K562 (cell line): Measurements from ENCODE around the gene CPVL. TPM values are rescaled to one million over a fixed set of nuclear protein-coding genes. Genes with fewer than 3 reads are reported as not detected.

Experiments used
- ATAC-seq: fragments of 200-7000 bp; cut with Tn5 transposase; 3 replicates; pipeline ENCODE4 v1.9.1; 2020; ENCODE audit warnings: moderate library complexity
- BruUV-seq: library from RNA; stranded (reverse); fragments of 400-500 nt; replicated peaks from 2 replicates; lab custom pipeline; 2021; lab: Mats Ljungman, UMichigan
- CTCF ChIA-PET: fragments of 300-600 bp; formaldehyde crosslinking; extraction: SDS; loops from one replicate; lab custom pipeline; 2021; ENCODE audit warnings: low intra/inter-chr PET ratio; lab: Yijun Ruan, JAX
- POLR2A ChIA-PET: fragments of 300-600, 350-650 bp; sonication (Branson Sonifier 250); formaldehyde crosslinking; extraction: SDS; loops from one replicate; lab custom pipeline; 2021; ENCODE audit warnings: antibody characterized with exemption, inconsistent platforms; lab: Yijun Ruan, JAX
- DNase-seq, 4 experiments: peaks; one replicate each; pipeline versions ENCODE4 v3.0.0 to v3.0.0-alpha.2; 2011 to 2018; ENCODE audit warnings: low spot score in 3 of 4, mixed read lengths in 3 of 4; ENCODE audit errors: extremely low read depth in 1 of 4
- FAIRE-seq: peaks from 2 replicates; lab custom pipeline; 2011; peaks lifted over from hg19 to GRCh38; lab: Jason Lieb, UNC
- H2AFZ ChIP-seq: 2 replicates; pipeline ENCODE4 v1.6.0; 2011; ENCODE audit warnings: low read depth, low read length, control low read depth, inconsistent platforms
- H3K27ac ChIP-seq: fragments of 200-600 bp; 3 replicates; pipeline ENCODE4 v1.8.0; 2011; ENCODE audit warnings: low read depth, mild to moderate bottlenecking, control low read depth, inconsistent platforms, low read length, moderate library complexity, mixed read lengths; ENCODE audit errors: extremely low read depth
- H3K27me3 ChIP-seq, 2 experiments: fragments of 300-600 bp in 1 of 2; 2 replicates in 1 of 2; 3 replicates in 1 of 2; pipeline versions ENCODE4 v1.6.0 to v1.8.0; 2011; ENCODE audit warnings: inconsistent platforms in 2 of 2, low read length in 2 of 2, mild to moderate bottlenecking in 1 of 2, mixed read lengths in 1 of 2, moderate library complexity in 1 of 2; ENCODE audit not compliant: control insufficient read depth in 2 of 2, insufficient read depth in 2 of 2
- H3K36me3 ChIP-seq: fragments of 300-600 bp; 3 replicates; pipeline ENCODE4 v1.8.0; 2011; ENCODE audit warnings: mild to moderate bottlenecking, low read length, inconsistent platforms; ENCODE audit not compliant: control insufficient read depth, insufficient read depth
- H3K4me1 ChIP-seq, 2 experiments: fragments of 200-600 bp in 1 of 2; replicated peaks in 1 of 2; 2 replicates in 1 of 2; 3 replicates in 1 of 2; pipeline versions ENCODE4 v1.5.1 to v1.8.0; 2011; ENCODE audit warnings: inconsistent platforms in 2 of 2, low read length in 2 of 2, mild to moderate bottlenecking in 1 of 2, mixed read lengths in 1 of 2, moderate library complexity in 1 of 2; ENCODE audit not compliant: control insufficient read depth in 2 of 2, insufficient read depth in 2 of 2
- H3K4me2 ChIP-seq: 2 replicates; pipeline ENCODE4 v1.6.1; 2011; ENCODE audit warnings: low read length, control low read depth, inconsistent platforms, mixed read lengths; ENCODE audit not compliant: insufficient read depth
- H3K4me3 ChIP-seq: fragments of 200-600 bp; sonication (generic), shearing (Covaris generic); 2 replicates; pipeline ENCODE4 v1.5.1; 2016; ENCODE audit warnings: control low read depth, inconsistent platforms
- H3K79me2 ChIP-seq: fragments of 200-600 bp; 3 replicates; pipeline ENCODE4 v1.8.0; 2011; ENCODE audit warnings: low read length, inconsistent platforms; ENCODE audit not compliant: control insufficient read depth, insufficient read depth
- H3K9ac ChIP-seq, 2 experiments: 2 replicates each; pipeline versions ENCODE4 v1.6.0 to v1.6.1; 2011; ENCODE audit warnings: low read depth in 2 of 2, low read length in 2 of 2, control low read depth in 1 of 2, inconsistent platforms in 1 of 2, mild to moderate bottlenecking in 1 of 2, mixed read lengths in 1 of 2; ENCODE audit not compliant: insufficient read depth in 1 of 2
- H3K9me1 ChIP-seq: one replicate; pipeline ENCODE4 v1.6.0; 2011; ENCODE audit warnings: inconsistent platforms, mild to moderate bottlenecking, low read length, moderate library complexity; ENCODE audit not compliant: control insufficient read depth, insufficient read depth
- H3K9me3 ChIP-seq: replicated peaks from 2 replicates; pipeline ENCODE4 v1.5.1; 2011; ENCODE audit warnings: low read depth, low read length, inconsistent platforms; ENCODE audit not compliant: control insufficient read depth, insufficient read depth
- H4K20me1 ChIP-seq: replicated peaks from 2 replicates; pipeline ENCODE4 v1.6.1; 2011; ENCODE audit warnings: low read length, inconsistent platforms, mixed read lengths; ENCODE audit not compliant: control insufficient read depth, insufficient read depth
- CBFA2T3 ChIP-seq: fragments of 450-650 bp; IDR thresholded peaks from 2 replicates; pipeline ENCODE4 v1.6.1; 2017
- KAT8 ChIP-seq: fragments of 450-650 bp; IDR thresholded peaks from 2 replicates; pipeline ENCODE4 v1.6.1; 2016; ENCODE audit warnings: low read depth, mild to moderate bottlenecking
- RHOXF2B ChIP-seq: fragments of 250-450 bp; sonication (Bioruptor Pico); conservative IDR thresholded peaks from 2 replicates; pipeline ENCODE4 v1.5.1; 2021
- ZNF174 ChIP-seq: fragments of 250-450 bp; sonication (Bioruptor Pico); IDR thresholded peaks from 2 replicates; pipeline ENCODE4 v1.4.0; 2020; ENCODE audit warnings: mild to moderate bottlenecking
- WGBS: fragments of 100-300 bp; shearing (Covaris generic); methylation state at CpG from one replicate; pipeline ENCODE4 v1.1.6; 2016; ENCODE audit warnings: low coverage, mixed read lengths; ENCODE audit not compliant: insufficient coverage; ENCODE audit errors: missing lambda C conversion rate; 5-methylcytosine and 5-hydroxymethylcytosine counted together
- in situ Hi-C: fragments of 300-500 bp; cut with MboI; formaldehyde crosslinking; loops from 4 replicates; pipeline ENCODE4 v1.15.0; 2018; ENCODE audit warnings: inconsistent platforms, mixed read lengths
- intact Hi-C: fragments of 100-400 bp; cut with micrococcal nuclease; formaldehyde crosslinking; loops from 2 replicates; pipeline ENCODE4 v1.14.2; 2022
- polyA plus RNA-seq, 8 experiments: library from polyadenylated mRNA; depleted of rRNA in 4 of 8; stranded (reverse) in 5 of 8; unstranded in 3 of 8; fragments of >200 nt; fragmentation: Nextera tagmentation in 2 of 8; fragmentation: Illumina TruSeq in 1 of 8; extraction: Ambion mirVana in 2 of 8; extraction: Trizol in 1 of 8; gene quantifications; 2 replicates each; pipeline versions ENCODE4 v1.2.1 to v1.2.3, GENCODE V29; 2011 to 2014; ENCODE audit warnings: inconsistent platforms in 1 of 8, missing spikeins in 1 of 8
- total RNA-seq, 7 experiments: library from RNA; depleted of rRNA in 6 of 7; stranded (reverse); fragments of >200 nt in 6 of 7; fragmentation: Illumina TruSeq in 2 of 7; extraction: Trizol in 2 of 7; gene quantifications; 2 replicates each; pipeline versions ENCODE4 v1.2.1 to v1.2.3, GENCODE V29; 2011 to 2021; ENCODE audit warnings: low replicate concordance in 1 of 7
- TF ChIP-seq, protein P1 (sequence below): fragments of 250-450 bp; sonication (Bioruptor Pico); IDR thresholded peaks from 2 replicates; pipeline ENCODE4 v1.4.0; 2020; ENCODE audit warnings: mild to moderate bottlenecking
- TF ChIP-seq, protein P2 (sequence below): sonication (generic); formaldehyde crosslinking; IDR thresholded peaks from 2 replicates; pipeline ENCODE4 v1.8.0; 2022; ENCODE audit warnings: mild to moderate bottlenecking, missing genetic modification reagents
- TF ChIP-seq, protein P3 (sequence below): fragments of 450-650 bp; formaldehyde crosslinking; IDR thresholded peaks from 2 replicates; pipeline ENCODE4 v1.4.0; 2020; ENCODE audit warnings: mild to moderate bottlenecking

CPVL gene
- total and polyA plus RNA-seq, 9 of the 15 experiments (the other 6 are each of a cell fraction or from before 2014, with no cell fraction given): 0.89 to 2.4 (median 1.5) TPM

DNA sequence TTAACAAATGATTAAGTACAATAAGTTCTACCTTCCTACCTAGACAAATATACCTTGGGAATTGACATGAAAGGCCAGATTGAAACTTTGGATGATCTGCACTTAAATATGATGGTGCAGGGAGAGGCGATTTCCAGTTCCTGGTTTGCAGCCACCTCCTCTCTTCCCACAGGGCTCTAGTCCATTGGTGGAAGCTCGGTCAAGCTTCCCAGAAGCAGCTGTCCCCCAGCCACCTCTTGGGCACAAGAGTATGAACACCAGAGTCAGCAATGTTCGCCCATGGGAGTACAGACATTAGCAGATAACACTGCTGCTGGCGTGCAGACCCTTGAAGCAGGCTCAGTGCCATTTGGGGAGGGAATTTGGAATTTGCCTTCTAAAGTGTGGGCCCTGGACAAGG, 1.5 kb upstream of the CPVL start:
- TF ChIP-seq RHOXF2B (CRISPR knock-in tag): no peak
- TF ChIP-seq ZNF174: no peak
- no peak for TF ChIP-seq CBFA2T3
- TF ChIP-seq, protein P1, sequence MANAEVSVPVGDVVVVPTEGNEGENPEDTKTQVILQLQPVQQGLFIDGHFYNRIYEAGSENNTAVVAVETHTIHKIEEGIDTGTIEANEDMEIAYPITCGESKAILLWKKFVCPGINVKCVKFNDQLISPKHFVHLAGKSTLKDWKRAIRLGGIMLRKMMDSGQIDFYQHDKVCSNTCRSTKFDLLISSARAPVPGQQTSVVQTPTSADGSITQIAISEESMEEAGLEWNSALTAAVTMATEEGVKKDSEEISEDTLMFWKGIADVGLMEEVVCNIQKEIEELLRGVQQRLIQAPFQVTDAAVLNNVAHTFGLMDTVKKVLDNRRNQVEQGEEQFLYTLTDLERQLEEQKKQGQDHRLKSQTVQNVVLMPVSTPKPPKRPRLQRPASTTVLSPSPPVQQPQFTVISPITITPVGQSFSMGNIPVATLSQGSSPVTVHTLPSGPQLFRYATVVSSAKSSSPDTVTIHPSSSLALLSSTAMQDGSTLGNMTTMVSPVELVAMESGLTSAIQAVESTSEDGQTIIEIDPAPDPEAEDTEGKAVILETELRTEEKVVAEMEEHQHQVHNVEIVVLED (CRISPR knock-in tag): no peak
- TF ChIP-seq, protein P2, sequence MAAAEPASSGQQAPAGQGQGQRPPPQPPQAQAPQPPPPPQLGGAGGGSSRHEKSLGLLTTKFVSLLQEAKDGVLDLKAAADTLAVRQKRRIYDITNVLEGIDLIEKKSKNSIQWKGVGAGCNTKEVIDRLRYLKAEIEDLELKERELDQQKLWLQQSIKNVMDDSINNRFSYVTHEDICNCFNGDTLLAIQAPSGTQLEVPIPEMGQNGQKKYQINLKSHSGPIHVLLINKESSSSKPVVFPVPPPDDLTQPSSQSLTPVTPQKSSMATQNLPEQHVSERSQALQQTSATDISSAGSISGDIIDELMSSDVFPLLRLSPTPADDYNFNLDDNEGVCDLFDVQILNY (CRISPR knock-in tag): no peak
- TF ChIP-seq, protein P3, sequence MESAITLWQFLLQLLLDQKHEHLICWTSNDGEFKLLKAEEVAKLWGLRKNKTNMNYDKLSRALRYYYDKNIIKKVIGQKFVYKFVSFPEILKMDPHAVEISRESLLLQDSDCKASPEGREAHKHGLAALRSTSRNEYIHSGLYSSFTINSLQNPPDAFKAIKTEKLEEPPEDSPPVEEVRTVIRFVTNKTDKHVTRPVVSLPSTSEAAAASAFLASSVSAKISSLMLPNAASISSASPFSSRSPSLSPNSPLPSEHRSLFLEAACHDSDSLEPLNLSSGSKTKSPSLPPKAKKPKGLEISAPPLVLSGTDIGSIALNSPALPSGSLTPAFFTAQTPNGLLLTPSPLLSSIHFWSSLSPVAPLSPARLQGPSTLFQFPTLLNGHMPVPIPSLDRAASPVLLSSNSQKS: no peak
- no peak for TF ChIP-seq KAT8
- Histone ChIP-seq H3K4me1 (peaks cover 0 to 4% of the 10 kb centered on the region in 2 experiments; a peak in 2 of 5 replicates), H3K36me3 (no peaks in the 10 kb centered on the region), H2AFZ (no peak overlapping the region), H3K9ac (no peak overlapping the region), H3K9me3 (no peaks in the 10 kb centered on the region), H3K79me2 (no peaks in the 10 kb centered on the region), H3K4me3 (no peak overlapping the region), H4K20me1 (no peaks in the 10 kb centered on the region; the same call in 1 of the 2 replicates), H3K4me2 (no peak overlapping the region), H3K27ac (no peak overlapping the region), H3K9me1 (no peaks in the 10 kb centered on the region), H3K27me3 (peaks cover 7 to 25% of the 10 kb centered on the region in 2 experiments; a peak in 2 of 5 replicates)
- CTCF ChIA-PET: no interaction called here
- FAIRE-seq (no peak), DNase-seq (no peak), ATAC-seq (no peak)
- WGBS: 0% methylated on average over 3 of the region's 4 CpGs
- intact Hi-C loops (no loop called here), in situ Hi-C loops (no loop called here)
- BruUV-seq: no TSS peak
- POLR2A ChIA-PET: interaction anchor here (2.1 kb wide), 1 partner anchor 9 kb away, joined by 4 read pairs; no protein-coding TSS in a partner anchor
